B cell (primary cell): Measurements from ENCODE around the gene CORO2A.

ENCODE experiments used
- EZH2 ChIP-seq: IDR thresholded peaks from 2 replicates; pipeline ENCODE4 v1.6.1; 2012; ENCODE audit warnings: borderline replicate concordance, low read depth, mild to moderate bottlenecking, moderate library complexity, low read length; ENCODE audit not compliant: insufficient read depth, poor library complexity, severe bottlenecking
- TF ChIP-seq, protein P1 (sequence below): fragments of 200-600 bp; IDR thresholded peaks from one replicate; pipeline ENCODE4 v1.8.0; 2022; ENCODE audit warnings: antibody characterized with exemption, mild to moderate bottlenecking

- TF ChIP-seq, protein P1, sequence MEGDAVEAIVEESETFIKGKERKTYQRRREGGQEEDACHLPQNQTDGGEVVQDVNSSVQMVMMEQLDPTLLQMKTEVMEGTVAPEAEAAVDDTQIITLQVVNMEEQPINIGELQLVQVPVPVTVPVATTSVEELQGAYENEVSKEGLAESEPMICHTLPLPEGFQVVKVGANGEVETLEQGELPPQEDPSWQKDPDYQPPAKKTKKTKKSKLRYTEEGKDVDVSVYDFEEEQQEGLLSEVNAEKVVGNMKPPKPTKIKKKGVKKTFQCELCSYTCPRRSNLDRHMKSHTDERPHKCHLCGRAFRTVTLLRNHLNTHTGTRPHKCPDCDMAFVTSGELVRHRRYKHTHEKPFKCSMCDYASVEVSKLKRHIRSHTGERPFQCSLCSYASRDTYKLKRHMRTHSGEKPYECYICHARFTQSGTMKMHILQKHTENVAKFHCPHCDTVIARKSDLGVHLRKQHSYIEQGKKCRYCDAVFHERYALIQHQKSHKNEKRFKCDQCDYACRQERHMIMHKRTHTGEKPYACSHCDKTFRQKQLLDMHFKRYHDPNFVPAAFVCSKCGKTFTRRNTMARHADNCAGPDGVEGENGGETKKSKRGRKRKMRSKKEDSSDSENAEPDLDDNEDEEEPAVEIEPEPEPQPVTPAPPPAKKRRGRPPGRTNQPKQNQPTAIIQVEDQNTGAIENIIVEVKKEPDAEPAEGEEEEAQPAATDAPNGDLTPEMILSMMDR = no peak
- TF ChIP-seq EZH2 = no peak
Measured at GRCh38 chr9:98209530-98209929, 17.1 kb upstream of the CORO2A start.
